HG03558 (cell line): ENCODE results near the gene FAM163B.

Source experiments
- ATAC-seq: cut with Tn5 transposase; IDR thresholded peaks from one replicate; pipeline ENCODE4 v1.9.1; 2021; ENCODE audit warnings: moderate number of reproducible peaks; ENCODE audit not compliant: unreplicated experiment; ENCODE audit errors: extremely low read depth

The FAM163B gene

DNA sequence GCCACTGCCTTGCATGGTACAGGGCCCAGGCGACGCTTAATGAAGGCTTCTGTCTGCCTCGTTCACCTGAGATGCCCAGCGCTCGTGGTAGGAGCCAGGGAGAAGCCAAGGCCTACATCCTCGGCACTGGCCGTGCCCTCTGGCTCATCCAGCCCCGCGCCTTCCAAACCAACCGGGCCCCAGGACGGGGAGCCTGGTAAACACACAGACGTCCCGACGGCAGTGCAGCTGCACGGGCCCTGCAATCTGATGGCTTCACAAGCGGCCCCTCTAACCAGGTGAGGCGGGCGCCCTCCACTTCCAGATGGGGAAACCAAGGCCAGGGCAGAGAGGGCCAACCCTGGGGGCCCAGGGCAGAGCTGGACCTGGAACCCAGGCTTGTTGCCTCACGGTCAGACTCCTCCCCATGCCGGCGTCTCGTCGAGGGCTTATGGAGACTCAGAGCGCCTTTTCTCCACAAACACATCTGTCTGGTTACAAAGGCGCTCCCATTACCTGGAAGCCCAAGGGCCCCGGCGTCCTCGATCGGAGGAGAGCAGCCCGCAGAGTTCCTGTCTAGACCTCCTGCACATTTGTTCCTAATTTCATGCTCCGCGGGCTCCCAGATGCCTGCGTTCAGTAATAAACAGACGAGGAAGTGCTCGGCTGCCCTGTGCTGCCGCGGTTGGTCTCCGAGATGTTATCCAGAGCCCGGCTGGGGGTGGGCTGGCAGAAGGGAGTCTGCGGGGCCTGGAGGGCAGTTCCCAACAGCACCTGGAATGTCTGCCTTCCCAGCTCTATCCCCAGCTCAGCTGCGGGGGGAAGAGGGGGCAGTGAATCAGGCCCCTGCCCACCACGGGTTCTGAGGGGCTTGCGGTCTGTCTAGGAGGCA lies 23.5 kb downstream of the FAM163B start:
- ATAC-seq: no peak

- no peak for ATAC-seq
Measured at GRCh38 chr9:133584559-133585476, 24.4 kb downstream of the FAM163B start.

- ATAC-seq: no peak
Measured at GRCh38 chr9:133584167-133584558, 25.0 kb downstream of the FAM163B start.

DNA sequence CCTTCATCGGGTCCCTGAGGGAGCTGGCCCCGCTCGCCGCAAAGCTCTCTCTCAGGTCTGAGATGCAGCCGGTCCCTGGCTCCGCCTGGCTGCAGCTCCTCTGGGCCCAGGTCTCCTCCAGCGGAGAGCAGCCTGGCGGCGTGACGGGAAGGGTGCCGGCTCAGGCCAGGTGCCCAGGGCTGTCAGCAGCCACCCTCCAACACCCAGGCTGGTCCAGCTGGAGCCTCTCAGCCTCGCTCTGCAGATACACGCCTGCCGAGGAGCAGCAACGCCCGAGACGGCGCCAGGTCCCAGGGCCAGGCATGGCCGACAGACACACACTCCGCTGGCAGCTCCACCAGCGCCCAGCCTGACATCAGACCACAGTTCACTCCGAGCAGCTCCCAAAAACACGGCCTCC lies 25.6 kb downstream of the FAM163B start:
- ATAC-seq: no peak

- ATAC-seq: no peak
Measured at GRCh38 chr9:133583111-133583510, 26.1 kb downstream of the FAM163B start.

- no peak for ATAC-seq
Measured at GRCh38 chr9:133582501-133583045, 26.6 kb downstream of the FAM163B start.

GRCh38 chr9:133581513-133582343 lies 27.5 kb downstream of the FAM163B start:
- ATAC-seq: no peak

DNA sequence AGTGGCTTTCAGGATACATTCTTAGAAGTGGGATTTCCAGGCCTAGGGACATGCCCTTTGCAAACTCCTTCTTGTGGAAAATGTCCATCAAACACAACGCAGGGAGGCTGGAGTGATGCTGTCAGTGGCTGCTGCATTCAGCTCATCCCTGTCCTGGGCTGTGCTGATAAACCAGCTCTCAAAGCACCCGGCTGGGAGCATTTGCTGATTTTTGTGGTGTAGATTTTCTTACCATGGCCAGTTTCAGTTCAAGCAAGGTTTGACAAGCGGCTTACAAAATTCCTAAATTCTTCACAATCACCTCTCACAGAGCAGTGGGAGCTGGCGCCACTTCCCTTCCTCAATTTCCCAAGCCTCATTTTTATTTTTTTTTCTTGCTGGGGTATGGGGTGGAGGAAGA lies 28.2 kb downstream of the FAM163B start:
- ATAC-seq: no peak

DNA sequence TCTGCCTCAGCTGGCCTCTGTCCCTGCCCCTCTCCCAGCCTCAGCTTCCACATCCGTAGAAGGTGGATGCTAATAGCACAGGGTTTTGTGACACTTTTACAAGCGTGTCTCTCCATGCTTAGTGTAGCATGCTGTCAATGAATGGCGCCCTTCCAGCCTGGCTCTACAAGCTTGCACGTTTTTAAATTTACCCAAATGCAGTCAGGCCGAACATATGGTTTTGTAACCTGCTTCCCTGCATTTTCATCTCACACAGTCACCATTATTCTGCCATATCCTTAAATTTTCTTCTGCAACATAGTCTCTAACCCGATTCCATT lies 28.8 kb downstream of the FAM163B start:
- no peak for ATAC-seq

DNA sequence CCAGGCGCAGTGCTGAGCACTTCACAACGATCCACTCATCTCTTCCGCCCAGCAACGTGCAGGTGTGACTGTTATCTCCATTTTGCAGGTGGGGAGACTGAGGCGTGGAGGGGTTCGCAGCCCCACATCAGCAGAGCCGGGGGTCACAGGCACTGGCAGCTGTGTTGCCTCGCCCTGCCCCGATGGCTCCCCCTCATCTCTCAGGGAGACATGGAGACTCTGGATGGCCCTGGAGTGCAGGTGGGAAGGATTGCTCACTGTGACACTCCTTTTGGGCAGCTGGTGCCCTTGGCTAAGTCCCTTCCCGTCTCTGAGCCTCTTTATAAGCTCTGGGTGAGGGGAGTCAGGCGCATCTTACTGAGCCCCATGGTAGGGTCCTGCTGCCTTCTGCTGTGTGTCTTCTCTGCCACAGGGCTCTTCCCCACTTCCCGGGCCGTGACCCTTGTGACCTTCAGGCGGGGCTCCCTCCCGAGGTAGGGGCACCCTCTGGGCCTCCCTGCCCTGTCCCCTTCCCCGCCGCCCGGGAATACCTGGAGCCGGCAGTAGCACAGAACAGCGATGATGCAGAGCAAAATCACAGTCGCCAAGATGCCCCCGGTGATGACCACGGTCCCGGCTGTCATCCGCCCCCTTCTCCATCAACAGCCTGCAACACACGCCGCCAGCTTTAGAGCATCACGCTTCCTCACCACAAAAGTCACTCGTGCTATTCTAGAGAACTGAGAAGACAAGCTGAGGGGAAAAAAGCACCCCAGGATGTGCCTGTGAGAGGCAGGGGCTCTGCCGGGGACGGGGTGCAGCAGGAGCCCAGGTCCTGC lies 29.4 kb downstream of the FAM163B start:
- no peak for ATAC-seq

DNA sequence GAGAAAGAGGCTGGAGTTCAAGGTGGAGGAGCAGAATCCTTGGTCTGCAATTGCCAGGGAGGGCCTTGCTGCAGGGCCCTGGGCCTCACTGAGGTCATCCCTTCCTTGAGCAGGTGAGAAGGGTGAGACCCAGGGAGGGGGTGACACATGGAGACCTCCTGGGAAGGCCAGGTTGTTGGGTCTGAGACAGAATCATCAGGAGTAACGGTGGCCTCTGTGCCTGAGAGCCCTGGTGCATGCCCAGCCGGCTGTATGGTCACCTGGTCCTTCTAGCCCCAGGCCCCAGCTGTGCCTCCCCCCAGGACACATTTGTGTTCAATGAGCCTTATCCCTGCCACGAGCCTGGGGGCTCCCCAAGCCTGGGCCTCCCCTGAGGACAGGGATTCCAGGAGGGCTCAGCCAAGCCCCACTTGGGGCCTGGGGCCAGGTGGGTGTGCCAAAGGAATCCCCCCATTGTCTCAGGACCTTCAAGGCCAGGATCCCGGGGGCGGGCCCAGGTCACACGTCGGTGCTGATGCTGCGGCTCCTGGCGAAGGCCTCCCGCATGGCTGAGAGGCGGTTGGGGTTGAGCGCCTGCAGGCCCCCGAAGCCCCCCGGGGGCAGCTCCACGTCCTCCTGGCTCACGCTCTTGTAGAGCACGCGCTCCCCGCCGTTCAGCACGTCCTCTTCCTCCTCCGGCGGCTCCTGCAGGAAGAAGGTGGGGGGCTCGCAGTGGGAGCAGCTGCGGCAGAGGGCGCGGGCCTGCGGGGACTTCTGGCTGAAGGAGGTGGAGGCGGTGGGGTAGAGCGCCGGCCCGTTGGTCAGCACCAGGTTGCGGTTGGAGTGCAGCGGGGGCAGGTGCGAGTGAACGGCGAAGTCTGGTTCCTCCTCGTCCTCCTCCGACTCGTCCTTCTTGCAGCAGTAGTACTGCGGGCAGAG lies 30.4 kb downstream of the FAM163B start:
- ATAC-seq: no peak

- ATAC-seq: no peak
Measured at GRCh38 chr9:133577737-133578112, 31.5 kb downstream of the FAM163B start.

GRCh38 chr9:133576875-133577736 lies 32.1 kb downstream of the FAM163B start:
- no peak for ATAC-seq

GRCh38 chr9:133576031-133576874 lies 32.9 kb downstream of the FAM163B start:
- no peak for ATAC-seq

GRCh38 chr9:133575186-133576030 lies 33.8 kb downstream of the FAM163B start:
- ATAC-seq: no peak

DNA sequence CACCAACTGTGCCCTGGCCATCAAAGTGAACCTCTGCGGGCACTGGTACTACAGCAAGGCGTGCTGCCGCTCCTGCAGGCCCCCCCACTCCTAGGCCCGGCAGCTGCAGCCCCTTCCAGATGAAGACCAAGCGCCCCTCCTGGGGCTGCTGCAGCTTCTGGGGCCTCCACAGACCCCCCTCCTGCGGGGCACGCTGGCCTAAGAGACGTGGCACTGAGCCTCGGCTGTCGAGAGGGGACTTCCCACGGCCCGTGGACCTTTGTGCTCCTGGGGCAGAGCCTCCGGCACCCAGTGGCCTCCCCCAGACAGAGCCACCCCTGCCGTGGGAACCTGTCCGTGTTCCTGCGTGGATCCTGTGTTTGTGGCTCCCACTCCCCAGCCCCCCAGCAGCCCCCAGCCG lies 34.4 kb downstream of the FAM163B start:
- ATAC-seq: no peak
